ENCODE results near the gene FILIP1.

DNA sequence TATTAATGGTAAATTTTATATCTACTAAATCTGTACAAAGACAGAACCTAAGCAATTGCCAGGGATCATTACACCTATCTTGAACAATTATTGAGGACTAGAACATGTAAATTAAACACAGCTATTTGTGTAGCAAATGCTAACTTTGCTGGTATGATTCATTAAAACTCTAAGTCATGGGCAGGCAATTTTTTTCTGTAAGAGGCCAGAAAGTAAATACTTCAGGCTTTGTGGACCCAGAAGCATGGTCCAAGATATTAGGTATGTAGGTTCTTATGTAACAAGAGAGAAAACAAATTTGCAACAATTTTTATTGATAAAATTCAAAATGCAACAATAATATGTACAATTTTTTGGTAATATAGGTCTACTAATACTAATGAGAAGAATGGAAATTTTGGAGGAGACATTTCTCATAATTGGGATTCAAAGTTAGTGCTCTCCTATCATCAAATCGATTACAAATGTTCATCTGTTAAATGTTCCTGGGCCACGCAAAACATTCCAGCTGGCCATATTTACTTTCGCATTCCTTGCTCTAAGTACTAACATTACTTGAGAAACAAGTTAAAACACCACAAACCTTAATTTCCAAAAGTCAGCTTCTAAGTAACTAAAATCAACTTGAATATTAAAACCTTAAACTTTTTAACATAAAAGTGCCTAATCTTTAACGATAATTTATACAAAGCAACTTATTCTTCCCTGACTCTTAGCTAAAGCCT lies 213.3 kb downstream of the FILIP1 start:
- TF ChIP-seq CTCF (IDR thresholded peaks at IDR 0.05) (no peak), POLR2AphosphoS5 (IDR thresholded peaks at IDR 0.05) (no peak), POLR2A (IDR thresholded peaks at IDR 0.05) (no peak)

Data from upper lobe of left lung (tissue), 4 donors.